ENCODE measurements around the gene SLX4IP.

Gene SLX4IP

GRCh38 chr20:10554285-10554684 is 119.2 kb downstream of the SLX4IP start:
- no peak for DNase-seq

GRCh38 chr20:10555393-10555792 is 120.3 kb downstream of the SLX4IP start:
- DNase-seq = no peak

GRCh38 chr20:10555865-10556308 is 120.8 kb downstream of the SLX4IP start:
- DNase-seq = no peak

- no peak for DNase-seq
These were observed 121.5 kb downstream of the SLX4IP start for GRCh38 chr20:10556519-10557083.

GRCh38 chr20:10557685-10558084 is 122.6 kb downstream of the SLX4IP start:
- no peak for DNase-seq

GRCh38 chr20:10558635-10559187 is 123.6 kb downstream of the SLX4IP start:
- no peak for DNase-seq

GRCh38 chr20:10559266-10559665 is 124.2 kb downstream of the SLX4IP start:
- no peak for DNase-seq

- DNase-seq = no peak
These were observed 125.6 kb downstream of the SLX4IP start for GRCh38 chr20:10560686-10561085.

- DNase-seq = no peak
These were observed 126.2 kb downstream of the SLX4IP start for GRCh38 chr20:10561302-10561701.

- DNase-seq = no peak
These were observed 127.8 kb downstream of the SLX4IP start for GRCh38 chr20:10562899-10563298.

- DNase-seq = peak; percentile 16 to 39
These were observed 128.9 kb downstream of the SLX4IP start for GRCh38 chr20:10563935-10564492.

GRCh38 chr20:10565191-10565921 is 130.3 kb downstream of the SLX4IP start:
- peak; percentile 47 to 48 for DNase-seq

GRCh38 chr20:10565922-10566897 is 131.1 kb downstream of the SLX4IP start:
- no peak for DNase-seq

GRCh38 chr20:10568032-10568431 is 132.9 kb downstream of the SLX4IP start:
- no peak for DNase-seq

- no peak for DNase-seq
These were observed 136.3 kb downstream of the SLX4IP start for GRCh38 chr20:10571313-10571815.

- DNase-seq = no peak
These were observed 137.7 kb downstream of the SLX4IP start for GRCh38 chr20:10572853-10573252.

- no peak for DNase-seq
These were observed 138.3 kb downstream of the SLX4IP start for GRCh38 chr20:10573273-10573950.

- no peak for DNase-seq
These were observed 138.8 kb downstream of the SLX4IP start for GRCh38 chr20:10573951-10574339.

GRCh38 chr20:10576411-10577090 is 141.4 kb downstream of the SLX4IP start:
- no peak for DNase-seq

GRCh38 chr20:10577648-10578047 is 142.5 kb downstream of the SLX4IP start:
- no peak for DNase-seq

- DNase-seq = no peak
These were observed 143.5 kb downstream of the SLX4IP start for GRCh38 chr20:10578607-10579006.

Measured in AML-193 (cell line).